Activated CD4-positive, alpha-beta T cell treated with anti-CD3 and anti-CD28 coated beads for 36 hours (primary cell): Measurements from ENCODE around the gene PAX8. TPM values are rescaled to one million over a fixed set of nuclear protein-coding genes. Genes with fewer than 3 reads are reported as not detected.
"Not testable (repeated sequence)": the region's sequence is repeated elsewhere in the genome, so short reads cannot be mapped to it uniquely, and the experiment has no call there.

ENCODE experiments used
- ATAC-seq: fragments of 200-7000 bp; cut with Tn5 transposase; one replicate; pipeline ENCODE4 v1.10.0; 2021; ENCODE audit warnings: mild to moderate bottlenecking, moderate library complexity
- CTCF ChIA-PET: fragments of 350-600 bp; sonication (Branson Sonifier 250); formaldehyde crosslinking; loops from one replicate; lab custom pipeline; 2021; ENCODE audit warnings: antibody characterized with exemption; lab: Charles Lee
- POLR2A ChIA-PET: fragments of 350-600 bp; sonication (Branson Sonifier 250); formaldehyde crosslinking; loops from one replicate; lab custom pipeline; 2021; ENCODE audit warnings: antibody characterized with exemption, inconsistent platforms; lab: Charles Lee
- DNase-seq: peaks from one replicate; pipeline ENCODE4 v3.0.0-alpha.2; 2020
- H3K27ac Mint-ChIP-seq: one replicate; pipeline ENCODE4 v1.8.0; 2021; ENCODE audit warnings: mixed read lengths
- H3K27me3 Mint-ChIP-seq: one replicate; pipeline ENCODE4 v1.8.0; 2021; ENCODE audit warnings: mixed read lengths
- H3K36me3 Mint-ChIP-seq: one replicate; pipeline ENCODE4 v1.8.0; 2021; ENCODE audit warnings: low read depth, mixed read lengths
- H3K4me1 Mint-ChIP-seq: one replicate; pipeline ENCODE4 v1.8.0; 2021; ENCODE audit warnings: mixed read lengths
- H3K4me3 Mint-ChIP-seq: one replicate; pipeline ENCODE4 v1.8.0; 2021; ENCODE audit warnings: mild to moderate bottlenecking, moderate library complexity, mixed read lengths
- H3K9me3 Mint-ChIP-seq: one replicate; pipeline ENCODE4 v1.8.0; 2021; ENCODE audit warnings: low read depth, mixed read lengths
- intact Hi-C, 2 experiments: fragments of 100-400 bp; cut with DNase I in 1 of 2; cut with micrococcal nuclease in 1 of 2; formaldehyde crosslinking; loops; one replicate each; pipeline versions ENCODE4 v1.14.2 to v1.15.1; 2022 to 2024; cut with DNase I, micrococcal nuclease
- total RNA-seq, 2 experiments: library from RNA; stranded (reverse); gene quantifications; one replicate each; pipeline ENCODE4 v1.2.3, GENCODE V29; 2021

The PAX8 gene
- total RNA-seq, 2 experiments from 2014 or later = 1.4 to 2.1 TPM

- H3K4me3 Mint-ChIP-seq, ATAC-seq, H3K27ac Mint-ChIP-seq, H3K9me3 Mint-ChIP-seq, H3K4me1 Mint-ChIP-seq, CTCF ChIA-PET, DNase-seq, POLR2A ChIA-PET, H3K36me3 Mint-ChIP-seq, intact Hi-C loops: not testable (repeated sequence)
- peaks cover 11% of the 10 kb centered on the region for H3K27me3 Mint-ChIP-seq
These were observed 10.0 kb upstream of the PAX8 start for GRCh38 chr2:113288674-113289149.

GRCh38 chr2:113288117-113288673 is 9.5 kb upstream of the PAX8 start:
- CTCF ChIA-PET, H3K27ac Mint-ChIP-seq, H3K9me3 Mint-ChIP-seq, intact Hi-C loops, H3K4me1 Mint-ChIP-seq, H3K36me3 Mint-ChIP-seq, DNase-seq, H3K27me3 Mint-ChIP-seq, POLR2A ChIA-PET, ATAC-seq, H3K4me3 Mint-ChIP-seq: not testable (repeated sequence)

- Mint-ChIP-seq H3K27ac (no peak overlapping the region), H3K36me3 (no peaks in the 10 kb centered on the region), H3K4me3 (no peak overlapping the region), H3K27me3 (peaks cover 5% of the 10 kb centered on the region), H3K4me1 (no peaks in the 10 kb centered on the region), H3K9me3 (no peaks in the 10 kb centered on the region)
- intact Hi-C loops = no loop called here
- ATAC-seq (no peak), DNase-seq (no peak)
- CTCF ChIA-PET = no interaction called here
- POLR2A ChIA-PET = no interaction called here
These were observed 7.1 kb upstream of the PAX8 start for GRCh38 chr2:113285816-113286215.

GRCh38 chr2:113284999-113285398 is 6.3 kb upstream of the PAX8 start:
- H3K4me1 Mint-ChIP-seq, H3K36me3 Mint-ChIP-seq, ATAC-seq, H3K27ac Mint-ChIP-seq, H3K9me3 Mint-ChIP-seq, POLR2A ChIA-PET, CTCF ChIA-PET, intact Hi-C loops, DNase-seq, H3K27me3 Mint-ChIP-seq, H3K4me3 Mint-ChIP-seq: not testable (repeated sequence)

GRCh38 chr2:113284476-113284875 is 5.8 kb upstream of the PAX8 start:
- H3K27ac Mint-ChIP-seq = no peak overlapping the region
- no peaks in the 10 kb centered on the region for H3K36me3 Mint-ChIP-seq
- no peak for ATAC-seq
- ChIA-PET CTCF (interaction anchor here (1.3 kb wide), 1 partner anchor 85 kb away, joined by 3 read pairs; no protein-coding TSS in a partner anchor), POLR2A (no interaction called here)
- H3K9me3 Mint-ChIP-seq = no peaks in the 10 kb centered on the region
- no peak overlapping the region for H3K4me3 Mint-ChIP-seq
- intact Hi-C loops = no loop called here
- no peaks in the 10 kb centered on the region for H3K4me1 Mint-ChIP-seq
- H3K27me3 Mint-ChIP-seq = peaks cover 13% of the 10 kb centered on the region
- no peak for DNase-seq

DNA sequence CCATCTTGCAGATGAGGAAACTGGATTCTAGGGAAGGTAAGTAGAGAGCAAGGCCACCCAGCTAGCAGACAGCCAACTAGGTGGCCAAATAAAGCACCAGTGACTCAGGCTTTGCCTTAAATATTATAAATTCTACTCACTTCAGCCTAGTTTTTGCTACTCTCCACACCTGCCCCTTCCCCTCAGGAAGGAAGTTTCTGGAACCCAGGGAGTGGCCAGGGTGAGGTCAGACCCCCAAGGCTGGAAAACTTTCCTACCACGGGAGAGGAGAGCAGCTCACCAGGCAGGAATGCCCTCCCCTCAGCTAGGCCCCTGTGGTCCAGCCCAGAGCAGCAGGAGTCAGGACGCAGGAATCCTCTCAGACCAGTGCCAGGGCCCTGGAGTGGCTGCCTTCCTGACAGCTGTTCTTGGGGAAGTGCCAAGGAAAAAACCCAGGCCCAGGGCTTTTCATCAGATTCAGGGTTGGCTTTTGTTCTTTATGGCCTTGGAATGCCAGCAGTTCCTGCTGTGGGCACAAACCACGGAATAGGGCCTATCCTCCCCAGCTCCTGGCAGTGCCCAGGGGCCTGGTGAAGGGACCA is 5.1 kb upstream of the PAX8 start:
- no peaks in the 10 kb centered on the region for H3K9me3 Mint-ChIP-seq
- POLR2A ChIA-PET = no interaction called here
- DNase-seq = no peak
- no peak for ATAC-seq
- no peak overlapping the region for H3K27ac Mint-ChIP-seq
- no peak overlapping the region for H3K4me3 Mint-ChIP-seq
- no peaks in the 10 kb centered on the region for H3K36me3 Mint-ChIP-seq
- intact Hi-C loops = no loop called here
- no peaks in the 10 kb centered on the region for H3K4me1 Mint-ChIP-seq
- CTCF ChIA-PET = interaction anchor here (1.3 kb wide), 1 partner anchor 84 kb away, joined by 3 read pairs; no protein-coding TSS in a partner anchor
- H3K27me3 Mint-ChIP-seq = peaks cover 16% of the 10 kb centered on the region

DNA sequence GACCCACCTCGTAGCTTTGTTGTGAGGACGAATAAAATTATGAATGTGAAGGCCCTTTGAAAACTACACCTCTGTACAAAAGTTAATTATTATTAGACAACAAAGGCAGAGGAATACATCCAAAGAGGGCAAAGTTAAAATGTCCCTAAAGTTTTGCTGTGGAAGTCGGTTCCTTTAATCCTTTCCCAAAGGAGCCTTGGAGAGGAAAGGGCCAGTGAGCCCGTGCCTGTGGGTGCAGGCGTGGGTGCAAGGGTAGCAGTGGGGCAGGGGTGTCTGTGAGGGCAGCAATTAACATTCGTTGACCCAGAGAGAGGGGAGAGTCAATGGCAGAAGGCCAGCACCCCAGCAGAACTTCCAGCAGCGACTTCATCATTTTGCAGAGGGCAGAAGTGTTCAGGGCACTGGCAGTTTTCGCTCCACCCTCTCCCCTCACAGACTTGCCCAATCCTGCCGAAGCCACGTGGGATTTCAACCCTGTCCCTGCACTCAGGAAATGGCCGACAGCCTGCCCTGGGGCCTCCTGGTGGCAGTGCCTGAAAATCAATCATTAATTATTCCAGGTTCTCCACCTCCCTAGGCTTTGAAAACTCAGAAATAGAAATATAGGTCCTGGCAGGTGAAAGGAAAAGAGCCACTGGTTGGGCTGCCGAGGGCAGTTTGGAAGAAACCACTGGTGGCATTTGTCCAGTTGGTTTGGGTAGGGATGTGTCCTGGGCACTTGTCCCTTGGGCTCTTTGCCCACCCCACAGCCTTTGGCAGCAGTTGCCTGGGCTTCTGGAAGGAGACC is 4.2 kb upstream of the PAX8 start:
- no peak overlapping the region for H3K4me3 Mint-ChIP-seq
- POLR2A ChIA-PET = no interaction called here
- intact Hi-C loops = no loop called here
- no peak for DNase-seq
- no peaks in the 10 kb centered on the region for H3K4me1 Mint-ChIP-seq
- H3K27me3 Mint-ChIP-seq = peaks cover 16% of the 10 kb centered on the region
- ATAC-seq = no peak
- no peaks in the 10 kb centered on the region for H3K9me3 Mint-ChIP-seq
- CTCF ChIA-PET = interaction anchor here (0.5 to 1.3 kb wide), 4 partner anchors 12 to 83 kb away, joined by 3 read pairs; no protein-coding TSS in a partner anchor
- H3K36me3 Mint-ChIP-seq = no peaks in the 10 kb centered on the region
- no peak overlapping the region for H3K27ac Mint-ChIP-seq

- POLR2A ChIA-PET = no interaction called here
- CTCF ChIA-PET = interaction anchor here (0.5 to 0.7 kb wide), 3 partner anchors 13 to 40 kb away, joined by 3 read pairs; no protein-coding TSS in a partner anchor
- H3K27me3 Mint-ChIP-seq = peaks cover 15% of the 10 kb centered on the region
- H3K4me1 Mint-ChIP-seq = peaks cover 2% of the 10 kb centered on the region
- intact Hi-C loops = no loop called here
- H3K9me3 Mint-ChIP-seq = no peaks in the 10 kb centered on the region
- no peak for ATAC-seq
- H3K36me3 Mint-ChIP-seq = no peaks in the 10 kb centered on the region
- no peak for DNase-seq
- H3K27ac Mint-ChIP-seq = no peak overlapping the region
- no peak overlapping the region for H3K4me3 Mint-ChIP-seq
These were observed 3.4 kb upstream of the PAX8 start for GRCh38 chr2:113281910-113282746.

- Mint-ChIP-seq H3K4me1 (peaks cover 16% of the 10 kb centered on the region), H3K4me3 (no peak overlapping the region), H3K27ac (no peak overlapping the region), H3K9me3 (no peaks in the 10 kb centered on the region), H3K36me3 (no peaks in the 10 kb centered on the region), H3K27me3 (peaks cover 49% of the 10 kb centered on the region)
- CTCF ChIA-PET = interaction anchor here (0.6 to 1.0 kb wide), 3 partner anchors 30 to 265 kb away, joined by 3 to 4 read pairs (median 3); no protein-coding TSS in a partner anchor
- intact Hi-C loops = loop anchor here in 1 of 2 experiments (10.0 kb wide), 1 partner anchor 227 kb away; no protein-coding TSS in a partner anchor
- DNase-seq (no peak), ATAC-seq (no peak)
- POLR2A ChIA-PET = no interaction called here
These were observed 514 bp downstream of the PAX8 start for GRCh38 chr2:113278073-113278741.

- Mint-ChIP-seq H3K4me1 (peaks cover 21% of the 10 kb centered on the region), H3K9me3 (no peaks in the 10 kb centered on the region), H3K27ac (no peak overlapping the region), H3K4me3 (no peak overlapping the region), H3K36me3 (no peaks in the 10 kb centered on the region), H3K27me3 (peaks cover 54% of the 10 kb centered on the region)
- no peak for ATAC-seq
- intact Hi-C loops = loop anchor here in 1 of 2 experiments (10.0 kb wide), 1 partner anchor 227 kb away; no protein-coding TSS in a partner anchor
- no peak for DNase-seq
- ChIA-PET CTCF (interaction anchor here (0.9 kb wide), 1 partner anchor 264 kb away, joined by 3 read pairs; no protein-coding TSS in a partner anchor), POLR2A (no interaction called here)
These were observed 1.1 kb downstream of the PAX8 start for GRCh38 chr2:113277474-113278072.
